ENCODE data around the gene GDF2.

GDF2 gene

DNA sequence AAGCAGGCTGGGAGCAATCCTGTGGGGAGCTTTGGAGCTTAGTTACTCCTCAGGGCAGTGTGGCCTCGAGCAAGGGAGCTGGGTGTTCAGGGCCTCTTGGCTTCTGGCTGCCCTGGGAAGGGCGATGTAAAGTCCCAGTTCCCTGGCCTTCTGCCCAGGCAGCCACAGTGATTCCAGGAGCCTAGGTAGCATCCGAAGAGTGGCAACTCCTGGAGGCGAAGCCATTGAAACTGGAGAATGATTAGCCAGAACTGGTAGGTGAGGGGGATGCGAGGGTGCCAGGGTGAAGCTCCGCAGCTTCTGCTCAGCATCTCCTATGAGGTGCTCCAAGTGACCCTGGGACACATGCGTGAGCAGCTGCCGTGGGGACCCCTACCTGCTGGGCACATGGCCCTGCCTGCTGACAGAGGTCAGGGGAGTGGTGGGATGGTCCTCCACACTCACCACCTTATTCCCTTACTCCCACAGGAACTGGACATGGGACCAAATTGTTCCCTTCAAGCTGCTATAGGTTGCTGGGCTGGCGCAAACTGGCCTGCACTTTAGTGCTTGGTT is 7.8 kb upstream of the GDF2 start:
- FAIRE-seq = no peak

DNA sequence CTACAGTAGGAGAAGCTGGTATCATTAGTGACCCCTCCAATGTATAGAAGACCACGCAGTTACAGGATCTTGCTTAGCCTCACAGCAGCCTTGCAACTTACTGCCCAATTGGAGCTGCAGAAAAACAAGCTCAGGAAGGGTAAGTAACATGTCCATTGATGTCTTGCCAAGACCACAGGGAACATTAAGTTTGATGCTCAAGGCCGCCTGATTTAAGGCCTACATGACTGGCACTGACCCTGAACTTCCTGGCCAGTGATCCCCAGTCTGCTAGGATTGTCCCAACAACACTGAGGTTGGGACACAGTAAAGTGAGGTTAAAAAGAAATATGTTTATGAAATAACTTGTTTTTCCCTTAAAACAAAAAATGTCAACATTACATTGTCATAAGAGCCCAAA is 6.8 kb upstream of the GDF2 start:
- no peak for FAIRE-seq

DNA sequence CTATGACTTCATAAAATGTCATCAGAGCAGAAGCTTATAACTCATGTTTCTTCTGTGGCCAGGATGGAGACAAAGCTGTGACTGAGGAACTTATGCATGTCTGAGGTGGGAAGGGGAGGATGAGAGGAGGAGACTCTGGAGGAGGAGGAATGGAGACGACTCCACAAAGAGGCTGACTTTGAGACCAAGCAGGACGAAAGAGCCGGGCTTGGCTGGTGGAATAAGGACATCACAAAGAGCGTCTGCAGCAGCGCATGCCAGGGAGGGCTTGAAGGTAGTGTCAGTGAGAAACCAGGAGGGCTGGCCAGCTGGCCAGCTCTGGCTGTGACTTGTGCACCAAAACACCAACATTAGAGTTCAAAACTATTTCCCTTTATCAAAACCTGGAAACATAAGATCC is 6.1 kb upstream of the GDF2 start:
- FAIRE-seq = no peak

DNA sequence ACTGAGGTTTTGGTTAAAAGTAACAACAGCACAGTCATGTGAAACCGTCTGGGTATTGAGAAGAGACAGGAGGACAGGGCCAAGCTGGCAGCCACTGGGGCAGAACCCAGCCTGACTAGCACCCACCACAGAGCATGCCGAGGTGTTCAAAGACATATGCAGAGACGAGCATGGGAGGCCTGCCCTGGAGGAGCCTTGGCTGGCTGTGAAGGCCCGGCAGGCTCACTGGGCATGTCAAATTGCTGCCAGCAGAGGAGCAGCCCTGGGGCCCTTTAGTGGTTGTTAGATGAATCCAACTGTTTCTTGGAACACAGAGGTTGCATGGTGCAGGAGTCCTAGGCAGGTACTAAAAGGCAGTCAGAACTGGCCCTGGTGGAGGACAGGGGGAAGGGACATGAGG is 5.0 kb upstream of the GDF2 start:
- no peak for FAIRE-seq

DNA sequence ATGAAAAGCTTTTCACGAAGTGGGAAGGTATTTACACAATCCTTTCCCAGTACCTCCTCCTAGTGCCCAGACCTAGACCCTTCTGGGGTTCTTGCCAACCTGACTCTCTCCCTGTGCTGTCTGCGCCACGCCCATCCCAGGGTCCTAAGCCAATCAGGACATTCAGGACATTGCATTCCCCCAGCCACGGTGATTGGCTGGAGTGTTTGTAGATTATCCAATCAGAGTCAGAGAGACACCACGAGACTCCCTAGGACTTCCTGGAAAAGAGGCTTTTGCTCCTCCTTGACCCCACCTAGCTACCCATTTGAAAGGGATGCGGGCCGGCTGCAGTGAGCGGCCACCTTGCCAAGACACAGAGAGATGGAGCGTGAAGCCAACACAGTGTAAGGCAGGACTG is 3.5 kb upstream of the GDF2 start:
- FAIRE-seq = no peak

DNA sequence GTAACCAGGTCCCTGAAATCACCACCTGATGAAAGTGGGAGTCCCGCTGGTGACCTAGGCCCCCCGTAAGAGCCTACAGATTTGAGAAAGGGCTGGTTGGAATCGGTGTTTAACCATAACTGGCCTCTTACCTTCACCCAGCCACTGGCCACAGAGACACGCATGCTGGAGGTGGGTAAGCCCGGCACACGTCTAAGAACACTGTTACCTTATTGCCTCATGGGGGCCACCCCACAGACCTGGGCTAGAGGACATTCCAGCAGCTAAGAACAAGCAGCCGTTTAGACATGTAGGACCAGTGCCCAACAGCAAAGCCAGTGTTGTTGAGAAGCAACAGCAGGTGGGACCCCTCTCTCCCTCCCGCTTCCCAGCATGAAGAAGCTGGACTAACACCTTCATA is 2.5 kb upstream of the GDF2 start:
- no peak for FAIRE-seq

DNA sequence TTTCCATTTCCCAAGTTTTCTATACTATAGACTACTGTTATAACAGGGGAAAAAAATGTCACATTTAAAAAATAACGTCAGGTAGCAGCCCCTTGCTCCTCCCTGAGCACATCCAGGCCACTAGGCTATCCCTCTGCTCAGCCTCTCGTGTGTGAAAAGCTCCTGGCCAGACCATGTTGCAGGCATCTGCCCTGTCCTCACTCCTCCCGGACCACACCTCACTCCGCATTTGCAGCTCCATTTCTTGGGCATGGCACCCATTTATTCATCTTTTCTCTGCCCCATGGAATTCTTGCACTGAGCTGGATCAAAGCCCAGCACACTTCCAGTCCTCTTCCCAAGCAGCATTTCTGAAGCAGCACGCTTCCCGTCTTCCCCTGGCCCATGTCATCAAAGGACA is 1.4 kb upstream of the GDF2 start:
- no peak for FAIRE-seq

DNA sequence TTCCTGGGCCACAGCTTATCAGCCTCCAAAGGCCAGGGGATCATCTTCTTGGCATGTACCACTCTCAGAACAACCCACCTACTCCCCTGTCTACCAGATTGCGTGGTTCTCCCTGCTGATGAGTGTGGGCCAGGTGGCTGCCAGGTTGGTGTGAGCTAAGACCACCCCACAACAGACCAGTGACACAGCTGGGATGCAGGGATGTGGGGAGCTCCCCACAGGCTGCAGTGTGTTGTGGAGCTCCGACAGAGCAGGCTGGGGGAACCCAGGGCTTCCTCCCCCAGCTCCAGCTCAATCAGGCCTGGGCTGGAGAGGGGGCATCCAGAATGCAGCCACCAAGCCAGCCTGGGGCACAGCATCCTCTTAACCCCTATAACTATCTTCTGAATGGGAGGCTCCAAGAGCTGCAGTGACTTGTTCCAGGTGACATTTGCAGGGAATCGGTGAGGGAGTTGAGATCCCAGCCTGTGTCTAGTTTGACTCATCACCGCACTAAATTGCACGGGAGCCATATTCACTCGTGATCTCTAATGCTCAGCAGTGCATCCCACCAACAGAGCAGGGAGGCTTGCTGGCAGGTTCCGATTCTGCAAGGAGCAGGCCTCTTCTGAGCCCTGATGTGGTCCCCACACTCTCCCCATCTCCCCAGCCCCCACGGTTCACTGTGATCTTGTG is 596 bp upstream of the GDF2 start:
- FAIRE-seq = no peak

DNA sequence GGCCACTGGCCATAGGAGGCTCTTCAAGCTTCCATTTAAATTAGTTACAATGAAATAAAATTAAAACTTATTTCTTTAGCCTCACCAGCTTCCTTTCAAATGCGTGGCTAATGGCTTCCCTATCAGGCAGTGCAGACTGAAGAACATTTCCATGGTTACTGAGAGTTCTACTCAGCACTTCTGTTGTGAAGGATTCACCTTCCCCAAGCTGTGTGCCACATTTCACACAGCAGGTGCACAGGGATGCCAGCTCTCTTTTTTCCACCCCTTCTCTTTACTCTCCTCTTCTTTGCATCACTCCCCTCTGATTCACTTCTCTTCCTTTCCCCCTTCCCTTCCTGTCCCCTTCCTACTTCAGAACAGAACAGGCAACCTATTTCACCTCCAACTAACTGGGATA is 833 bp downstream of the GDF2 start:
- FAIRE-seq = no peak

DNA sequence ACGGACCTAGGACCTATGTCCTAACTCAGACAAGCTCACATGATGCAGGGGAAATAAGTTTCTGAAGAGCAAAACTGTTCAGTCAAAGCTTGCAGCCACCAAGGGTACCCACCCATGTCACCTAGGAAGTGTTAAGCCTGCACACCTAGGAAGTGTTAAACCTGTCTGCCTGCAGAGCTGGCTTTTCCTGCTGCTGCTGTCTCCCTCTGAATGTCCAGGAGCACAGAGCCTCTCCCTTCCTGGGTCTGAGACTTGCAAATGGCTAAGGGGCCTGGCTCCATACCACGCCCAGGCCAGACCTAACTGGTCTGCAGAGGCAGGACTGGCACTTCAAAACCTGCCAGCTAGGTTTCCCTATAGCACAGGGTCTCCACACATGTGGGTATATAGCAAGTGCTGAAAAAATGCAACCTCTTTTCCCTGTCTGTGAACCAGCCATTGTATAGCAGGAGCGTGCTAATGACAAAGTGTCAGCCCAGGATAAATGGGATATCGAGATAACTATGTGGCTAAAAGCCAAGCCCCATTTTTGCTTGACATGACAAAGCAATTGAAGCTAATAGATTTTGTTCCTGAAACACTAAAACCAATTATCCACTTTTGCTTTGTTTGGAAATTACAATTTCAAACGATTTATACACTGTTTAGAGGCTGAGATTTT is 1.5 kb downstream of the GDF2 start:
- FAIRE-seq = no peak

DNA sequence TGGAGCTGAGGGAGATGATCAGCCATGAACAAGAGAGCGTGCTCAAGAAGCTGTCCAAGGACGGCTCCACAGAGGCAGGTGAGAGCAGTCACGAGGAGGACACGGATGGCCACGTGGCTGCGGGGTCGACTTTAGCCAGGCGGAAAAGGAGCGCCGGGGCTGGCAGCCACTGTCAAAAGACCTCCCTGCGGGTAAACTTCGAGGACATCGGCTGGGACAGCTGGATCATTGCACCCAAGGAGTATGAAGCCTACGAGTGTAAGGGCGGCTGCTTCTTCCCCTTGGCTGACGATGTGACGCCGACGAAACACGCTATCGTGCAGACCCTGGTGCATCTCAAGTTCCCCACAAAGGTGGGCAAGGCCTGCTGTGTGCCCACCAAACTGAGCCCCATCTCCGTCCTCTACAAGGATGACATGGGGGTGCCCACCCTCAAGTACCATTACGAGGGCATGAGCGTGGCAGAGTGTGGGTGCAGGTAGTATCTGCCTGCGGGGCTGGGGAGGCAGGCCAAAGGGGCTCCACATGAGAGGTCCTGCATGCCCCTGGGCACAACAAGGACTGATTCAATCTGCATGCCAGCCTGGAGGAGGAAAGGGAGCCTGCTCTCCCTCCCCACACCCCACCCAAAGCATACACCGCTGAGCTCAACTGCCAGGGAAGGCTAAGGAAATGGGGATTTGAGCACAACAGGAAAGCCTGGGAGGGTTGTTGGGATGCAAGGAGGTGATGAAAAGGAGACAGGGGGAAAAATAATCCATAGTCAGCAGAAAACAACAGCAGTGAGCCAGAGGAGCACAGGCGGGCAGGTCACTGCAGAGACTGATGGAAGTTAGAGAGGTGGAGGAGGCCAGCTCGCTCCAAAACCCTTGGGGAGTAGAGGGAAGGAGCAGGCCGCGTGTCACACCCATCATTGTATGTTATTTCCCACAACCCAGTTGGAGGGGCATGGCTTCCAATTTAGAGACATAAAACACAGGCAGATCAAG is 3.3 kb downstream of the GDF2 start:
- FAIRE-seq = no peak

DNA sequence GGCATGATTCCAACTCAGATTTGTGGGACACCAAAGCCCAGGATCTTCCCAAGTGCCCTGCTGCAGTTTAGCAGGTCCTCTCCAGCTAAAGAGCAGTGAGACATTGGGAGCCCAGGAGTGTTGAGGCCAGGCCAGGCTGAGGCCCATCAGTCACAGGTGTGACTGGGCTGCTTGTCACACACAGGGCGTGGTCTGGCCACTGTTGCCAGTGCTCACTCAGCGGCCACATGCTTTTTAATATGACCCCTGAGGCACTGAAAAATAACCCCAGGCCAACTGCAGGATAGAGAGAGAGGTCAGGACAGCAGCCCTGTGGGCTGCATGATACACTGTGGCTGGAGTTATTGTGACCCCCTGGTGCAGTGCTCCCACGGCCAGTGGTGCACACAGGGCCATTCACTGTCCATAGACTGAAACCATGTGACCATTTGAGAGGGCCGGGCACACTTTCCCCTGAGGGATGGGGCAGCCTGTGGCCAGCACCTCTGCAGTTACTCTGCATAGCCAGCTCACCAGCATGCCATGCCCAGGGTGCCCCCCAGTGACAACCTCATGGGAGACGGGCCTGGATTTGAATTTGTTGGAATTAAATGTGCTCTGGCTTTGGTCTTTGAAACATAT is 4.2 kb downstream of the GDF2 start:
- no peak for FAIRE-seq

DNA sequence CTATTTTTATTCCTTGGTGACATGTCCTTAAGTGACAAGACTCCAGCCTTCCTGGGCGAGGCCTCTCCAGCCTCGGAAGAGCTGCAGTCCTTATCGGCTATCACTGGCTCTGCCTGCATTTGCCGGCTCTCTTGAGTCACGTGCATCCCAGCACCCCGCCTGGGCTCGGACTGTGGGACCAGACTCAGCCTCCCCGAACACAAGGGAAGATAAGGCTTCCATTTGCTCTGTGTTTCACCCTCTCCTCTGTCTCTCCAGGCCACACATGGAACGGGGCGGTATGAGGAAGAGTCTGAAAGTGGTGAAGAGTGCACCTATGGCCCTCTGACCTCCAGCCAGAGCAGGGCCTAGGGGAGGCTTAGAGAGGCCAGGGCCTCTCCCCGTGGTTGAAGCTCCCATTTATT is 4.7 kb downstream of the GDF2 start:
- no peak for FAIRE-seq

DNA sequence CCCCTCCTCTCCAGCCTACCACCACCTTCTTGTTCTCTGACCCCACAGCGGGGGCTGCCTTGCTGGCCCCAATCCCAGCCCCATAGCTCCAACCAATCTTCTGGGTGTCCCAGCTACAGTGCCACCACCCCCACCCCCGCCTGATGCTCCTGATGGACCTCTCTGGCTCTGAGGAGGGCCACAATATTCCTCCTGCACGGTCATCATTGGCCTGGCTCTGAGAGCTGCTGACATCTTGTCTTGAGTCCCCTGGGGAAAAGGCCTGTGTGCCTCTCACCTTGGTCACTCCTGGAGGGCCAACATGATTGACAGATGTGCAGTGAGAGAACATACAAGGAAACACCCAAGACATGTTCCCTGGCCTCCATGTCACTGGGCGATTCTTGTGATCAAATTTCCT is 7.6 kb downstream of the GDF2 start:
- no peak for FAIRE-seq

DNA sequence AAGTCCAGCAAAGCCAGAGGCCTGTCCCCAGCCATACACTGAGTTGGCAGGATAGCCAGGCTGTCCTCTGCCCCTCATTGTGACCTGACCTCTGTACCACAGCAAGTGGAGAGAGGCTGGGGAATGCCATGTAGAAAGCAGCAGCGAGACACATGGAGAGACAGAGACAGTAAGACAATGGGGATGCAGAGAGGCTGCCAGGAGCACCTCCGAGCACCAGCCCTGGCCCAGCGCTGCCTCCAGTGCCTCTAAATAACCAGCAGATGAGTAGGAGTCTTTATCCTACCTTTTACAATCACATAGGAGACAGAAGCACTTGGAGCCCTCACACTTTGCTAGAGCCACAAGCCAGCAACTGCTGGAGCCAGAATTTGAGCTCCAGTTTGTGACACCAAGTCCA is 8.1 kb downstream of the GDF2 start:
- no peak for FAIRE-seq

DNA sequence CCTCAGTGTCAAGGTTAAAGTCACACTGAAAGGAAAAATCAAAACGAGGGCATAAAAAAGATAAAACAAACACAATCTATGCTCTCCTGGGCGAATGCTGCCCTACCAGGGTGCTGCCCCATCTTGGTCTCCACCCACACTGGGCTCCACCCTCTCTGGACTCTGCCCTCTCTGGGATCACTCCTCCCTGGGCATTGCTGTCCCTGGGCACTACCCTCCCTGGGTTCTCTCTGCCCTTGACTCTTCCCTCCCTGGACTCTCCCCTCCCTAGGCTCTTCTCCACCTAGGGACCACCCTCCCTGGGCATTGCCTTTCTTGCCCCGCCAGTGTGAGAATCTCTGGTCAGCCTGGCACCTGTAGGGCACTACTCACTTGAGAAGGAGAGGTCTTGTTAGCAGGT is 8.6 kb downstream of the GDF2 start:
- no peak for FAIRE-seq

DNA sequence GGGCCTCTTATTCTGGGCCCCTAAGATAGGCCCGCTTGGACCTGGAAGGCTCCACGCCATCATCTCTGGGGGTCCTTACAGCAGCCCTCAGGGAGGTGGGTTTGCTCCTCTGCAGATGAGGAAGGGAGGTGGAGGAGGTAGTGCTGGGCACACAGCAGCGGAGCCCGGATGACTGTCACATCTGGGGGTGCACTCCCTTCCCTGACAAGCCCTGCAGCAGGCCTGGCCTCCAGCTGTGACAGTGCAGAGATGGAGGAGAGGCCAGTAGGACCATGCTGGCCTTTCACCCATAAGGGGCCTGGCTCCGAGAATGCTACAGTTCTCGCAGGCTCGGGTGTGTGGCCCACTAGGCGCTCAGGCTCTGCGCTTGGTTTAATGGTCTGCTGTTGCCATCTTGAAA is 9.2 kb downstream of the GDF2 start:
- FAIRE-seq = no peak

DNA sequence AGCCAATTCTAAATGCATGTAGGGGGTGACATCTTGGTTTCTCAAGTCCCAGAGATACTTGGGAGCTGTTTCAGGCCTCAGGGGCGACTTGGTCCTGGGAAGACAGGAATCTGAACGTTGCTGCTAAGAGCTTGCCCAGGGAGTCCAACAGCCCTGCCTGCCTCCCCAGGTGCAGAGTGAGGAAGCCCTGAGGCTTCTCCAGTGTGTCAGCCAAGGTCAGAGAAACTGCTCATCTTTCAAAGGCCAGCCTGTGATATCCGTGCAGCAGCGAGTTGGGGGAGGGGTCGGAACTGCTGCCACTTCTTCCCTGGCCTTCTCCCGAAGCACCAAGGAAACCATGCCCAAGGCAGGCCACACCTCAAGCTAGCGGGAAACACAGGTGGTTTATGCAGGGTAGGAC is 9.7 kb downstream of the GDF2 start:
- FAIRE-seq = no peak

DNA sequence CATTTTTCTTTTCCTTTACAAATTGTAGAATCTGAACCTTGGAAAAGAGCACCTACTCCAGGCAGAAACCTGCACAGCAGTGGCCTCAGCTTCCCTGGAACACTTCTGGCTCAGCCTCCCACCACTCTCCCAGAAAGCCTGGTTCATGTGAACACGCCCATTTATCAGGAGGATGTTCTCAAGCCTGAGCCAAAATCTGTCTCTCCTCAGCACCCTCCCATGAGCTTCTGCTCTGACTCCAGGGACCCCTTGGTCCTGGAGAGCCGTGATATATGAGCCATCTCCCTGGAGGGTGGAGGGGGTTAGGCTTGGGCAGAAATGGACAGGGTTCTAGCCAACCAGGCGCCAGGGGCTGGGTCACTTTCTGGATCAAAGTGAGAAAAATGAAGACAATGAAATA is 10.1 kb downstream of the GDF2 start:
- FAIRE-seq = no peak

DNA sequence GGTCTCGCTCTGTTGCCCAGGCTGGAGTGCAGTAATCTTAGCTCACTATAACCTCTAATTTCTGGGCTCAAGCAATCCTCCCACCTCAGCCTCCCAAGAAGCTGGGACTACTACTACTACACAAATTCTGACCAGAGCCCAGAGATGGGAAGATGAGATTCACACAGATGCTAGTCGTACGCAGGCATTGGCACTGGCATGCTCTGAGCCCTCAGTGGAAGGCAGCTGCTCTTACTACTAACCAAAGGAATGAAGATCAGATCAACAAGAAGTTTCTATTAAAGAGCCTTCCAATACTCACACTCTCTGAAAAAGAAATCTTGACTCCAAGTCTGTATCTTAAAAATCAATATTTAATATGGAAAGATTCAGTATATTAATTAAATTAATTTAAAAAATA is 10.7 kb downstream of the GDF2 start:
- no peak for FAIRE-seq

DNA sequence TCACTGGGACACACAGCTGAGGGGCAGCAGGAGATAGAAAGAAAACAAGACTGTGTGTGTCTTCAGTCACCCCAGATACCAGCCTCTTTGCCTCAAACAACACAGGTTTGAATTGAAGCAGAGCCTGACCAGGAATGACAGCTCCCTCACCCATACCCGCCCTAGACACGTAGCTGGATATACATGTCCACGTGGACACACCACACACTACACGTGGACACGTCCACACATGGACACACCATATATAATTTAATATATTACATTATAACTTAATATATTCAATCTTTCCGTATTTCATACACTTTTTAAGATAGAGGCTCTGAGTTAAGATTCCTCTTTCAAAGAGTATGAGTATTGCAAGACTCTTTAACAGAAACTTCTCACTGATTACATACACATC is 11.3 kb downstream of the GDF2 start:
- no peak for FAIRE-seq

DNA sequence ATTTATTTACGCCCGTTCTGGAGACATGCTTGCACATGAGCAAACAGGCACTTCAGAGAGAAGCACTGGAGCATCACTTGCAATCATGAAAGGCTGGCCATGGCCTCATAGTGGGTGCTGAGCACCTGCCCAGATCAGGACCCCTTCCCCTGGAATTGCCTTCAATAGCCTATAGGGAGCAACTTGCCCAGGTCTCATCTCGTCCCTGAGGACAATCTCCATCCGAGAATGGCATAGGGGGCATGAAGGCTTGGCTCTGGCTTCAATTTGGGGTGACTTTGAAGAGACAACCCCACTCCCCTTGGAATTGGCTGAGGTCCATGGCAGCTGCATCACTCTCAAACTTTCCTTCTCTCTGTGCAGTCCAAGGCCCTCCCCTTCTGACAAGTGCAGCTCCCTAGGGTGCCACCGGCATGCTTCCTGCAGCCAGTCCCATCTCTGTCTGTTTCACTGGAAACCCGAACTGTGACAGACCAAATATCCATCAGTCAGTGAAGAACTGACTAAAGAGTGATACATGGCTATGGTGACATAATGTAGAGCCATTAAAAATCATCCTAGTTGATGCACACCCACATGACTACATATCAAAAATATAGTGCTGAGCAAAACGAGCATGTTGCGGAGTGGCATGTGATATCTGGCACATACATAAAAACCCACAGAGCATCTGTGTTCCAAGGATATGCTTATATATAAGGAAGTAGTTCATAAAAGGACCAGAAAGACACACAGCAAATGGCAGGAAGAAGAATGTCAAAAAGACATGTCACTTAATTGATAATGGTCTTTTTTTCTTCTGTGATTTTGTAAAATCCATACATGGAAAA is 12.4 kb downstream of the GDF2 start:
- FAIRE-seq = no peak
